ENCODE data around the gene IMMP1L.

Gene IMMP1L

DNA sequence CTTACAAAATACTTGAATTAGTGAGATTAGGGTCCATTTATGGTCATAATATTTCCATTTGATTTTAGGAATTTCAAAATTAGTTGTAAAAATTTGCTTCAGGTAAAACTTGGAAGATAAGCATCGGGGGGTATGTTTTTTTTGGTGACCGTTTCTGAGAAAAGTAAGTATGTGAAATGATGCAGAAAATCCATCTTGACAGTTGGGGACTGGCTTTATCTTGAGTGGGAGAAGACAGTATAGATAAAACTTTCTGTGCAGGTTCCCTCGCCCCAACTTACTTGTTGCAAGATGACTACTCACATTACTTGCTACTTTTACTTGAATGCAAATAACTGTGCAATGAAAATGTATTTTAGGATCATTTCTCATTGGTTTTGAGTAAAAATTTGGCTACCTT lies 90.3 kb downstream of the IMMP1L start:
- in situ Hi-C loops (cut with MboI; ENCODE audit: low pct_unique_long_range_greater_than_20kb, low sequenced_read_pairs, unreplicated experiment), result no loop called here
- DNase-seq (ENCODE audit: low spot score), result no peak
- no peak for TF ChIP-seq CTCF (IDR thresholded peaks at IDR 0.05; ENCODE audit: extremely low read depth, insufficient read depth, missing control alignments)

DNA sequence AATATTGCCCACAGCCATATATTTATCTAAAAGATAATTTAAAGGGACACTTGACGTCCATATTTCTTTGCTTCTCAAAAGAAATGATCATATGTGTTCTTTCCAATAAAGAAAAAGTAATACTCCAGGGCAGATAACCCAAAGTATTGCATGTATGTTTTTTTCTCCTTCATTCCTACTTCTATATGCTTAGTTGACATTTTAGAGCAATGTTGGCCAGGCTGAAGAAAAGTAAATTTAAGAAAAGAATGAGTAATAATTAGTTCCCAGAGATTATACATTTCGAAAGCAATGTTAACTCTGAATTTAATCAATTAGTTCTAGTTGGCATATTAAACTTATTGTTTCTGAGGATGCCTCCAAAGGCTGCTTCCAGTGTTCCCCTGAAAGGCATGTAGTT lies 91.6 kb downstream of the IMMP1L start:
- no peak for TF ChIP-seq CTCF (IDR thresholded peaks at IDR 0.05; ENCODE audit: extremely low read depth, insufficient read depth, missing control alignments)
- DNase-seq (ENCODE audit: low spot score), result no peak
- in situ Hi-C loops (cut with MboI; ENCODE audit: low pct_unique_long_range_greater_than_20kb, low sequenced_read_pairs, unreplicated experiment), result no loop called here

DNA sequence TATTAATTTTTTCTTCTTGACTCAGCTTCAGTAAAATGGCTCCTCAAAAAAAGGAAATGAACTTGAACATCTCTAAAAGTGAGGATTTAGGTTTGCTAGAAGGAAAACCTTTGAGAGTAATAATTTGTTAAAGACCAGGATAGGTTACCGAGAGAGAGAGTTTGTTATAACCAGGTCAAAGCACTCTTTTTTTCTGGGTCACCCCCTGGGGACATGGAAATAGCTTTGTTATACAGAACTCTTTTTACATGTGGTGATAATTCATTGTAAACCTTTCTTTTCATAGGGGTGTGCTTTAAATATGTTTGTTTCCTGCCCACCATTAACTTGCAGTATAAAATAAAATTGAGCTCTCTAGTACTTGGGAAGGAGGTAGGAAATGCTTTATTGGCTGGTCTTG lies 92.1 kb downstream of the IMMP1L start:
- in situ Hi-C loops (cut with MboI; ENCODE audit: low pct_unique_long_range_greater_than_20kb, low sequenced_read_pairs, unreplicated experiment), result no loop called here
- DNase-seq (ENCODE audit: low spot score), result no peak
- no peak for TF ChIP-seq CTCF (IDR thresholded peaks at IDR 0.05; ENCODE audit: extremely low read depth, insufficient read depth, missing control alignments)

GRCh38 chr11:31415435-31415834 lies 94.0 kb downstream of the IMMP1L start:
- TF ChIP-seq CTCF (IDR thresholded peaks at IDR 0.05; ENCODE audit: extremely low read depth, insufficient read depth, missing control alignments), result no peak
- in situ Hi-C loops (cut with MboI; ENCODE audit: low pct_unique_long_range_greater_than_20kb, low sequenced_read_pairs, unreplicated experiment), result no loop called here
- DNase-seq (ENCODE audit: low spot score), result no peak

GRCh38 chr11:31414338-31414737 lies 95.1 kb downstream of the IMMP1L start:
- in situ Hi-C loops (cut with MboI; ENCODE audit: low pct_unique_long_range_greater_than_20kb, low sequenced_read_pairs, unreplicated experiment), result no loop called here
- TF ChIP-seq CTCF (IDR thresholded peaks at IDR 0.05; ENCODE audit: extremely low read depth, insufficient read depth, missing control alignments), result no peak
- DNase-seq (ENCODE audit: low spot score), result no peak

DNA sequence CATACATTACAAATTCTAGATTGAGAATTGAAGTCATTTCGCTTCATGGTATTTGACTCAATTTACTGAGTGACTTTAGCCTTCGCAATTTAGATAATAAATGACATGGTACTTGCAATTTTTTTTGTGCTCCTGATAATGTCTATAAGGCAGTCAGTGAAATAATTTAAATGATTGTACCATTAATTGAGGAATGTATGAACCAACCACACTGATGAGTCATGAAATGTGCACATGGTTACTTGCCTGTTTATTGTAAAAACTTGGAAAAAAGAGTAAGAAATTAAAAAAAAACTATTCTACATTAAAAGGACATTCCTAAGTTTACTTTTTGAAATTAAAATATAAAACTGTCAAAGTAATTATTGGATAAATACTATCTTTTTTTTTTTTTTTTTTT lies 96.5 kb downstream of the IMMP1L start:
- in situ Hi-C loops (cut with MboI; ENCODE audit: low pct_unique_long_range_greater_than_20kb, low sequenced_read_pairs, unreplicated experiment), result no loop called here
- no peak for DNase-seq (ENCODE audit: low spot score)
- TF ChIP-seq CTCF (IDR thresholded peaks at IDR 0.05; ENCODE audit: extremely low read depth, insufficient read depth, missing control alignments), result no peak

DNA sequence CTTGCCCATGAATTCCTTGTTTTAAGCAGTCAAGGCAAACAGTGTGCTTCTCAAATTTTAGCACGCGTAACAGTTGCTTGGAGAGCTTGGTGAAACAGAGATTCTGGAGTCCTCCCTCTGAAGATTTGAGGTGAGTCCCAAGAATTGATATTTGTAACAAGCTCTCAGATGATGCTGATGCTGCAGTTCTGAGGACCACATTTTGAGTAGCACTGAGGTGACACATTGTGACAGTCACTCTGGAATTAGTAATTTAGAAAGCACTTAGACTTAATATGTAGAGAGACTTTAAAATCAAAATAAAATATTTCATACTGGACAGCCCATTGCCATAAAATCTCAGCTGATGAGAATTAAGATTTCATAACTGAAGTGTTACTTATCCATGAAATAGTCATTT lies 101.2 kb downstream of the IMMP1L start:
- DNase-seq (ENCODE audit: low spot score), result no peak
- no peak for TF ChIP-seq CTCF (IDR thresholded peaks at IDR 0.05; ENCODE audit: extremely low read depth, insufficient read depth, missing control alignments)
- in situ Hi-C loops (cut with MboI; ENCODE audit: low pct_unique_long_range_greater_than_20kb, low sequenced_read_pairs, unreplicated experiment), result no loop called here
